ACC112 (cell line): ENCODE results near the gene PTPRN2.

Experiments
- H2AFZ ChIP-seq: fragments of 200-600 bp; sonication (generic); one replicate; pipeline ENCODE4 v1.6.0; 2017; ENCODE audit warnings: antibody characterized with exemption, low read length; ENCODE audit not compliant: unreplicated experiment
- H3K27ac ChIP-seq: fragments of 200-600 bp; sonication (generic); 2 replicates; pipeline ENCODE4 v1.5.1; 2014; ENCODE audit warnings: low read depth, mild to moderate bottlenecking, antibody characterized with exemption, low read length, moderate library complexity
- H3K27me3 ChIP-seq: fragments of 200-600 bp; sonication (generic); 2 replicates; pipeline ENCODE4 v1.6.1; 2014; ENCODE audit warnings: mild to moderate bottlenecking, antibody characterized with exemption, low read length, moderate library complexity, mixed read lengths; ENCODE audit not compliant: insufficient read depth
- H3K36me3 ChIP-seq: fragments of 200-600 bp; sonication (generic); 2 replicates; pipeline ENCODE4 v1.6.1; 2016; ENCODE audit warnings: mild to moderate bottlenecking, antibody characterized with exemption, low read length, moderate library complexity, mixed read lengths; ENCODE audit not compliant: insufficient read depth
- H3K4me1 ChIP-seq: fragments of 200-600 bp; sonication (generic); one replicate; pipeline ENCODE4 v1.6.1; 2016; ENCODE audit warnings: low read length, mixed read lengths; ENCODE audit not compliant: insufficient read depth, unreplicated experiment, control insufficient read depth
- H3K4me3 ChIP-seq: fragments of 200-600 bp; sonication (generic); 2 replicates; pipeline ENCODE4 v1.5.1; 2014; ENCODE audit warnings: mild to moderate bottlenecking, low read depth, low read length
- H3K79me2 ChIP-seq: fragments of 200-600 bp; sonication (generic); one replicate; pipeline ENCODE4 v1.6.0; 2016; ENCODE audit warnings: low read length; ENCODE audit not compliant: control insufficient read depth, unreplicated experiment, insufficient read depth

Gene PTPRN2

GRCh38 chr7:157805713-157806112 is 781.9 kb downstream of the PTPRN2 start:
- Histone ChIP-seq H3K36me3 (no peaks in the 10 kb centered on the region), H3K79me2 (no peaks in the 10 kb centered on the region), H3K4me1 (no peaks in the 10 kb centered on the region), H2AFZ (no peak overlapping the region), H3K4me3 (no peak overlapping the region), H3K27me3 (no peaks in the 10 kb centered on the region), H3K27ac (no peak overlapping the region)

- Histone ChIP-seq H3K27ac (no peak overlapping the region), H3K36me3 (no peaks in the 10 kb centered on the region), H3K27me3 (no peaks in the 10 kb centered on the region), H3K79me2 (no peaks in the 10 kb centered on the region), H3K4me1 (no peaks in the 10 kb centered on the region), H3K4me3 (no peak overlapping the region), H2AFZ (no peak overlapping the region)
These were observed 783.7 kb downstream of the PTPRN2 start for GRCh38 chr7:157803906-157804305.

DNA sequence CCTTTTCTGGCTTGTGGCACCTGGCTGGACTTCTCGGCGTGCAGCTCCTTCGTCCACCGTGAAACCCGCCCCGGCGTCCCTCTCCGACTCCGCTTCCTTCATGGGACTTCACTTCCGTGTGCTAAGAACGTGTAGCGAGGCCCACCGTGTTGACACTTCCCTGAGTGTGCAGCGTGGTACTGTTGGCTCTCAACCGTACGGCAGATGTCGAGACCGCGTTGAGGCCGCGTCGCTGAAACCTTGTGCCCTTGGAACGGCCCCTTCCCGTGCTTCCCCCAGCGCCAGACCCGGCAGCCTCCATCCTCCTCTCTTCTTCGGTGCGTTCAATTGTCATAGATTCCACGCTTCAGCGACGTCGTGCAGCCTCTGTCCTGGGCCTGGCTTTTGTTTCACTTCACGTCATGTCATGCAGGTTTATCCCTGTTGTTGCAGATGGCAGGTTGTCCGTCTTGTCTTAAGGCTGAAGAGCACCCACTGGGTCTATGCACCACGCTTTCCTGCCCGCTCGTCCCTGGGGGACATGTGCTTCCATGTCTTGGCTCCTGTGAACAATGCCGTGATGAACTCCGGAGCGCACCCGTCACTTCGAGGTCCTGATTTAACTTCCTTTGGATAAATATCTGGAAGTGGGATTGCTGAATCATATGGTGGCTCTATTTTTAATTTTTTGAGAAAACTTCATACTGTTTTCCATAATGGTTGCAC is 785.5 kb downstream of the PTPRN2 start:
- no peak overlapping the region for H3K27ac ChIP-seq
- no peaks in the 10 kb centered on the region for H3K79me2 ChIP-seq
- H2AFZ ChIP-seq: no peak overlapping the region
- H3K4me3 ChIP-seq: no peak overlapping the region
- no peaks in the 10 kb centered on the region for H3K36me3 ChIP-seq
- H3K4me1 ChIP-seq: no peaks in the 10 kb centered on the region
- no peaks in the 10 kb centered on the region for H3K27me3 ChIP-seq

DNA sequence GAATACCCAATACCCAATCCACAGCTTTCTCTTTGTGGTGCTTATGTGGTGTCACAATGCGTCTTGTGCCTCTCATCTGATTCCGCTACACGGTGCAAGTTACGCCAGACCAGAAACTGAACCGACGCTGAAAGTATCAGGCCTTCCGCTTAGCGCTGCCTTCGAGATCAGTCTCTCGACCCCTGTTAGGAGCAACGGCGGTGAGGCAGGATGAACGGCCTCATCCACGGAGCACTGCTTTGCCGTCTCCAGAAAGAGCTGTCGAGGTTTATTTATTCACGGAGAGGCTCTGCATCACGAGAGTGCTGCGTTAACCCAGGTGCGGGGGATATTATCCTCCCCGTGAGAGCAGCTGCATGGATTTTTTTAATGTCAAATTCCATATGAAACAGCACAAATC is 786.5 kb downstream of the PTPRN2 start:
- Histone ChIP-seq H3K4me1 (no peaks in the 10 kb centered on the region), H2AFZ (no peak overlapping the region), H3K36me3 (no peaks in the 10 kb centered on the region), H3K27ac (no peak overlapping the region), H3K27me3 (no peaks in the 10 kb centered on the region), H3K79me2 (no peaks in the 10 kb centered on the region), H3K4me3 (no peak overlapping the region)

- no peak overlapping the region for H2AFZ ChIP-seq
- no peaks in the 10 kb centered on the region for H3K36me3 ChIP-seq
- H3K27ac ChIP-seq: no peak overlapping the region
- H3K27me3 ChIP-seq: no peaks in the 10 kb centered on the region
- H3K4me1 ChIP-seq: no peaks in the 10 kb centered on the region
- H3K4me3 ChIP-seq: no peak overlapping the region
- no peaks in the 10 kb centered on the region for H3K79me2 ChIP-seq
These were observed 787.3 kb downstream of the PTPRN2 start for GRCh38 chr7:157800281-157800680.

GRCh38 chr7:157799076-157799685 is 788.4 kb downstream of the PTPRN2 start:
- Histone ChIP-seq H3K4me3 (no peak overlapping the region), H3K27ac (no peak overlapping the region), H3K27me3 (no peaks in the 10 kb centered on the region), H3K79me2 (no peaks in the 10 kb centered on the region), H3K4me1 (no peaks in the 10 kb centered on the region), H3K36me3 (no peaks in the 10 kb centered on the region), H2AFZ (no peak overlapping the region)

GRCh38 chr7:157797361-157797760 is 790.3 kb downstream of the PTPRN2 start:
- H3K79me2 ChIP-seq: no peaks in the 10 kb centered on the region
- no peak overlapping the region for H2AFZ ChIP-seq
- no peaks in the 10 kb centered on the region for H3K4me1 ChIP-seq
- no peak overlapping the region for H3K27ac ChIP-seq
- no peak overlapping the region for H3K4me3 ChIP-seq
- H3K36me3 ChIP-seq: no peaks in the 10 kb centered on the region
- H3K27me3 ChIP-seq: no peaks in the 10 kb centered on the region

GRCh38 chr7:157796846-157797245 is 790.8 kb downstream of the PTPRN2 start:
- Histone ChIP-seq H2AFZ (no peak overlapping the region), H3K4me1 (no peaks in the 10 kb centered on the region), H3K4me3 (no peak overlapping the region), H3K27me3 (no peaks in the 10 kb centered on the region), H3K36me3 (no peaks in the 10 kb centered on the region), H3K27ac (no peak overlapping the region), H3K79me2 (no peaks in the 10 kb centered on the region)

DNA sequence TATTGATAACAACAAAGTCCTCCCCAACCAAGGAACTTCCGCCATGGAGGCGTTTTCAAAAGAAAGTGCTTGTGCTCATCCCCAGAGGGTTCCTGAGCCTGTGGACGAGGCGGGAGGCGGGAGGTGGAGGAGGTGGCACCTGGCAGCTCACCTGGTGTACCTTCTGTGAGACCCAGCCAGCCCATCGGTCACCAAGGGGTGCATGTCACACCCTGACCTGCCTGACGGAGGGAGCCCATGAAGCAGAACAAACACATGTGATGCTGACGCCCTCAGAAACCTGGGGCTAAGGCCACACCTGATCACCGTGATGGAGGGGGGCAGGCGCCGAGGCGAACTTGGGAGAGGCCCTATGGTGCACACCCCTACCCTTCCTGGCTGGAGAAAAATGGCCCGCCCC is 792.0 kb downstream of the PTPRN2 start:
- Histone ChIP-seq H3K4me1 (no peaks in the 10 kb centered on the region), H3K79me2 (no peaks in the 10 kb centered on the region), H3K27ac (no peak overlapping the region), H3K36me3 (no peaks in the 10 kb centered on the region), H3K4me3 (no peak overlapping the region), H2AFZ (no peak overlapping the region), H3K27me3 (no peaks in the 10 kb centered on the region)

- Histone ChIP-seq H3K36me3 (no peaks in the 10 kb centered on the region), H3K27ac (no peak overlapping the region), H3K4me3 (no peak overlapping the region)
These were observed 792.4 kb downstream of the PTPRN2 start for GRCh38 chr7:157795199-157795598.

GRCh38 chr7:157794746-157795065 is 792.9 kb downstream of the PTPRN2 start:
- Histone ChIP-seq H3K79me2 (no peaks in the 10 kb centered on the region), H3K36me3 (no peaks in the 10 kb centered on the region), H3K27me3 (no peaks in the 10 kb centered on the region), H2AFZ (no peak overlapping the region), H3K4me1 (no peaks in the 10 kb centered on the region), H3K4me3 (no peak overlapping the region), H3K27ac (no peak overlapping the region)

More at GRCh38 chr7:157795199-157795598, 792.4 kb downstream of the PTPRN2 start:
- no peaks in the 10 kb centered on the region for H3K79me2 ChIP-seq
- H2AFZ ChIP-seq: no peak overlapping the region
- no peaks in the 10 kb centered on the region for H3K4me1 ChIP-seq
- no peaks in the 10 kb centered on the region for H3K27me3 ChIP-seq
